BLaER1 treated with 17β-estradiol and CSF1 and Interleukin-3, amounts not matched to agents 10 nM and 100 nM (cell line): Measurements from ENCODE around the gene NEURL1.

Source experiments
- H3K27ac ChIP-seq, 11 experiments: shearing (Covaris generic); formaldehyde crosslinking; 2 replicates each; pipeline ENCODE4 v1.8.1; 2022
- H3K27me3 ChIP-seq, 11 experiments: shearing (Covaris generic); formaldehyde crosslinking; 2 replicates each; pipeline ENCODE4 v1.8.1; 2022
- H3K36me3 ChIP-seq, 11 experiments: shearing (Covaris generic); formaldehyde crosslinking; 2 replicates each; pipeline ENCODE4 v1.8.1; 2022
- H3K4me1 ChIP-seq, 10 experiments: shearing (Covaris generic); formaldehyde crosslinking; 2 replicates each; pipeline ENCODE4 v1.8.1; 2022
- H3K4me2 ChIP-seq, 11 experiments: shearing (Covaris generic); formaldehyde crosslinking; 2 replicates each; pipeline ENCODE4 v1.8.1; 2022
- H3K4me3 ChIP-seq, 10 experiments: shearing (Covaris generic); formaldehyde crosslinking; 2 replicates each; pipeline ENCODE4 v1.8.1; 2022
- H3K9ac ChIP-seq, 11 experiments: shearing (Covaris generic); formaldehyde crosslinking; 2 replicates each; pipeline ENCODE4 v1.8.1; 2022
- H3K9me3 ChIP-seq, 11 experiments: shearing (Covaris generic); formaldehyde crosslinking; replicated peaks in 1 of 11; 2 replicates each; pipeline ENCODE4 v1.8.1; 2022
- H4K20me1 ChIP-seq, 11 experiments: shearing (Covaris generic); formaldehyde crosslinking; 2 replicates each; pipeline ENCODE4 v1.8.1; 2022
- Cebpa-rat ChIP-seq, 11 experiments: shearing (Covaris generic); IDR thresholded peaks; 2 replicates each; pipeline ENCODE4 v1.8.1; 2022

NEURL1 gene

GRCh38 chr10:103528549-103528948 lies 35.0 kb downstream of the NEURL1 start:
- Histone ChIP-seq H3K4me2 (no peak overlapping the region), H3K27me3 (no peaks in the 10 kb centered on the region), H4K20me1 (no peaks in the 10 kb centered on the region), H3K27ac (no peak overlapping the region), H3K9ac (no peak overlapping the region), H3K4me1 (peaks cover 0 to 11% (median 0%) of the 10 kb centered on the region in 10 experiments; a peak in 3 of 20 replicates), H3K4me3 (no peak overlapping the region), H3K36me3 (no peaks in the 10 kb centered on the region), H3K9me3 (peaks cover 35 to 70% (median 47%) of the 10 kb centered on the region in 11 experiments)
- TF ChIP-seq Cebpa-rat (IDR thresholded peaks at IDR 0.05): no peak

DNA sequence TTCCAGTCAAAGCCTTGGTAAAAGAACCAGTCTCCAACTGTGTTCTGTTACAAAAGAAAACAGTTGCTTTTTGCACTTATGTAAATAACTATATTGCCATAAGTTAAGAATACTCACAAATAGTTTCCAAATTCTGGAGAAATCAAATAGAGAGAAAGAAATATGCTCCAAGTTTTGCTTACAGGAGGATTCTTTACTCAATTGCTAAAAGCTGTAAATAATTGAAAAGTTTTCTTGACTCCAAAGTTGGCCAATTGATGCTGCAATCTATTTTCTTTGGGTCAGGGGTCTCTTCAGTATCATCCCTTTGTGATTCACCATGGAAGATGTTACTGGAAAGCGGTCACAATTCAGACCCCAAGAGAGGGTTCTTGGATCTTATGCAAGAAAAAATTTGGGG lies 36.0 kb downstream of the NEURL1 start:
- no peak for TF ChIP-seq Cebpa-rat (IDR thresholded peaks at IDR 0.05)
- Histone ChIP-seq H3K36me3 (no peaks in the 10 kb centered on the region), H3K9ac (no peak overlapping the region), H3K4me2 (no peak overlapping the region), H3K4me1 (0 out of 20 replicates have a peak, but pooled peaks cover 0 to under 1% (median 0%) of the 10 kb centered on the region in 10 experiments), H3K9me3 (peaks cover 44 to 80% (median 57%) of the 10 kb centered on the region in 11 experiments), H3K27me3 (no peaks in the 10 kb centered on the region), H3K27ac (no peak overlapping the region), H4K20me1 (no peaks in the 10 kb centered on the region), H3K4me3 (no peak overlapping the region)

- H3K27me3 ChIP-seq: no peaks in the 10 kb centered on the region
- no peak overlapping the region for H3K27ac ChIP-seq
- no peaks in the 10 kb centered on the region for H4K20me1 ChIP-seq
- no peak for TF ChIP-seq Cebpa-rat (IDR thresholded peaks at IDR 0.05)
- H3K36me3 ChIP-seq: no peaks in the 10 kb centered on the region
- peaks cover 7 to 16% (median 9%) of the 10 kb centered on the region in 10 experiments; a peak in 15 of 20 replicates for H3K4me1 ChIP-seq
- H3K4me2 ChIP-seq: no peak overlapping the region
- H3K4me3 ChIP-seq: no peak overlapping the region
- peaks cover 36 to 48% (median 41%) of the 10 kb centered on the region in 11 experiments for H3K9me3 ChIP-seq
- no peak overlapping the region for H3K9ac ChIP-seq
Measured at GRCh38 chr10:103533827-103534226, 40.3 kb downstream of the NEURL1 start.

- no peaks in the 10 kb centered on the region for H3K36me3 ChIP-seq
- no peaks in the 10 kb centered on the region for H3K27me3 ChIP-seq
- H3K9ac ChIP-seq: no peak overlapping the region
- H3K4me1 ChIP-seq: peaks cover 7 to 16% (median 9%) of the 10 kb centered on the region in 10 experiments; a peak in 15 of 20 replicates
- H4K20me1 ChIP-seq: no peaks in the 10 kb centered on the region
- peaks cover 25 to 38% (median 30%) of the 10 kb centered on the region in 11 experiments for H3K9me3 ChIP-seq
- H3K4me3 ChIP-seq: no peak overlapping the region
- no peak for TF ChIP-seq Cebpa-rat (IDR thresholded peaks at IDR 0.05)
- no peak overlapping the region for H3K27ac ChIP-seq
- peak overlapping the region in 5 of 11 experiments; percentile 16 to 47 (median 43); a peak in 9 of 22 replicates for H3K4me2 ChIP-seq
Measured at GRCh38 chr10:103534621-103535498, 41.4 kb downstream of the NEURL1 start.

DNA sequence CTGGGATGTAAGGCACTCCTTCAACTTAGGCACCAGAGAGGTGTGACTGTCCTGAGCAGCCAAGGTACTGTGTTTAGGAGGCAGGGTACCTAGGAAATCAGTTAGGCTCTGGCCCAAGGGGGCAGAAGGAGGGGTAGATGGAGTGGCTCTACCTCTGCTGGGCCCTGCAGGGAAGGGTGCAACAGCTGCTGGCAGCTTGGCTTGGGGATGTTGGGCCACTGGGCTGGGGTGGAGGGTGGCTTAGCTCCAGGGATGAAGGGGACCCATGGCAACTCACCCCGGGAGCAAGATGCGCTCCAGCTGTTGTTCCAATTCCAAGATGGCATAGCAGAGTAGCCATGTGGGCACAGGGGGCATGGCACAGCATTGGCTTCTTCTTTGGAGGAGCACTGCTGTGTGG lies 42.1 kb downstream of the NEURL1 start:
- Histone ChIP-seq H3K4me3 (no peak overlapping the region), H3K4me2 (peak overlapping the region in 5 of 11 experiments; percentile 16 to 47 (median 43); a peak in 8 of 22 replicates), H4K20me1 (no peaks in the 10 kb centered on the region), H3K27ac (no peak overlapping the region), H3K27me3 (no peaks in the 10 kb centered on the region), H3K9ac (no peak overlapping the region), H3K36me3 (no peaks in the 10 kb centered on the region), H3K4me1 (peaks cover 7 to 16% (median 9%) of the 10 kb centered on the region in 10 experiments; a peak in 15 of 20 replicates), H3K9me3 (peaks cover 18 to 31% (median 24%) of the 10 kb centered on the region in 11 experiments)
- no peak for TF ChIP-seq Cebpa-rat (IDR thresholded peaks at IDR 0.05)

DNA sequence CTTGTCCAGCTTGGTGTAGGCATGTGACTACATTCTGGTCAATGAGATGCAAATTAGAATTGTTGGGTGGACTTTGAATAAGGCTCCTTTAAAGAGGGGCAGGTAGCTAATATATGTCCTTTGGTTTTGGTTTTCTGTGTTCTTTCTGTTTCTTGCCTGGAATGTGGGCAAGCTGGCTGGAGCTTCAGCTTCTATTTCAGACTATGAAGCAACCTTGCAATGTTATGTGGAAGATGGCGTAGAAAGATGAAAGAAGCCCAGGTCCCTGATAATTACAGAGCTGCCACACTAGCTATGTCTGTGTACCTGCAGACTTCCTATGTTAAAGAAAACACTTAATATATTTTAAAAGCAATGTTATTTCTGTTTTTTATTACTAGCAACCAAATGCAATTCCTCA lies 46.2 kb downstream of the NEURL1 start:
- H4K20me1 ChIP-seq: peaks cover 0 to 7% (median 0%) of the 10 kb centered on the region in 11 experiments; a peak in 2 of 22 replicates
- no peak overlapping the region for H3K27ac ChIP-seq
- peaks cover under 1 to 5% (median 2%) of the 10 kb centered on the region in 11 experiments; a peak in 14 of 22 replicates for H3K9me3 ChIP-seq
- no peak overlapping the region for H3K4me3 ChIP-seq
- no peak overlapping the region for H3K4me2 ChIP-seq
- H3K9ac ChIP-seq: no peak overlapping the region
- TF ChIP-seq Cebpa-rat (IDR thresholded peaks at IDR 0.05): no peak
- peaks cover 32 to 51% (median 41%) of the 10 kb centered on the region in 10 experiments for H3K4me1 ChIP-seq
- no peaks in the 10 kb centered on the region for H3K27me3 ChIP-seq
- no peaks in the 10 kb centered on the region for H3K36me3 ChIP-seq

DNA sequence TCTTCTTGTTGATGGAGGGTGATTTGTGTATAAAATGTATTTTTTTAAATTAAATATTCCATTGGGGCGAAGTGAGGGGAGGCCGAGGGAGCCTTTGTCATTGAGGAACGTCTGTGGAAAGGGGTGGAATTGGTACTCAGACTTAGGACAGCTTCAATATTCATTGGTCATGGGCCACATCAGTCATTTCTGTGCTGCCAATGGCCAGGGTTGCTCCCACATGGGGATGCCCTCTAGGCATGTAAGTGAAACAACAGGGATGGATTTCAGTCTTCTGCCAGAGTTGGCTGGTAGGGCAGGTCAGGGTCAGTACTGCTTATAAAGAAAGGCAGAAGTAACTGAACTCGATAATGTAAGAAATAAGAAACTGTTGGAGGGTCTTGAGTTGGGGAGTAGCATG lies 47.2 kb downstream of the NEURL1 start:
- Histone ChIP-seq H3K36me3 (no peaks in the 10 kb centered on the region), H3K9ac (no peak overlapping the region), H3K4me2 (0 out of 22 replicates have a peak overlapping the region, but pooled peaks of 1 of the 11 experiments have one; percentile 92), H3K4me1 (peaks cover 28 to 50% (median 41%) of the 10 kb centered on the region in 10 experiments), H3K27me3 (no peaks in the 10 kb centered on the region), H3K27ac (no peak overlapping the region), H3K9me3 (no peaks in the 10 kb centered on the region), H3K4me3 (no peak overlapping the region), H4K20me1 (peaks cover 0 to 7% (median 0%) of the 10 kb centered on the region in 11 experiments; a peak in 2 of 22 replicates)
- no peak for TF ChIP-seq Cebpa-rat (IDR thresholded peaks at IDR 0.05)

GRCh38 chr10:103541616-103542015 lies 48.1 kb downstream of the NEURL1 start:
- H3K9me3 ChIP-seq: no peaks in the 10 kb centered on the region
- H3K36me3 ChIP-seq: no peaks in the 10 kb centered on the region
- H3K4me2 ChIP-seq: peak overlapping the region; percentile 74 to 96 (median 91); a peak in 18 of 22 replicates
- peaks cover 0 to 7% (median 0%) of the 10 kb centered on the region in 11 experiments; a peak in 2 of 22 replicates for H4K20me1 ChIP-seq
- no peak for TF ChIP-seq Cebpa-rat (IDR thresholded peaks at IDR 0.05)
- no peak overlapping the region for H3K27ac ChIP-seq
- H3K27me3 ChIP-seq: no peaks in the 10 kb centered on the region
- H3K4me1 ChIP-seq: peaks cover 28 to 53% (median 42%) of the 10 kb centered on the region in 10 experiments
- H3K9ac ChIP-seq: no peak overlapping the region
- H3K4me3 ChIP-seq: no peak overlapping the region
